ENCODE measurements around the gene SACM1L.

- TF ChIP-seq EZH2phosphoT487 (IDR thresholded peaks at IDR 0.05; ENCODE audit: low read length) = no peak
- TF ChIP-seq EZH2 (optimal IDR thresholded peaks at IDR 0.05; ENCODE audit: low read depth, low read length) = no peak
- no peak for TF ChIP-seq CTCF (IDR thresholded peaks at IDR 0.05; ENCODE audit: low read length)
Measured at GRCh38 chr3:45683417-45684326, 5.5 kb upstream of the SACM1L start.

Data from MM.1S (cell line).